Activated T-helper 2 cell treated with anti-CD3 and anti-CD28 coated beads, Interferon-gamma antibody, Interleukin-2, Interleukin-4, amounts not matched to agents 10 μg/mL and 5 μg/mL and 100 μg/mL, durations not matched to agents 14 hours and 24 hours and 36 hours (primary cell): ENCODE results near the gene C2orf49. TPM values are rescaled to one million over a fixed set of nuclear protein-coding genes. Genes with fewer than 3 reads are reported as not detected.
A peak's percentile ranks its signal among the peaks of the same experiment; 100 is the strongest.

ENCODE experiments used
- DNase-seq: peaks from one replicate; pipeline ENCODE4 v3.0.0; 2021; ENCODE audit warnings: low spot score
- H3K27ac Mint-ChIP-seq: one replicate; pipeline ENCODE4 v1.8.0; 2021; ENCODE audit warnings: mixed read lengths
- H3K27me3 Mint-ChIP-seq: one replicate; pipeline ENCODE4 v1.8.0; 2021; ENCODE audit warnings: low read depth, mixed read lengths
- H3K36me3 Mint-ChIP-seq: one replicate; pipeline ENCODE4 v1.8.0; 2021; ENCODE audit warnings: low read depth, mixed read lengths
- H3K4me1 Mint-ChIP-seq: one replicate; pipeline ENCODE4 v1.8.0; 2021; ENCODE audit warnings: low read depth, mixed read lengths
- H3K4me3 Mint-ChIP-seq: one replicate; pipeline ENCODE4 v1.8.0; 2021; ENCODE audit warnings: low read depth, mild to moderate bottlenecking, moderate library complexity, mixed read lengths
- H3K9me3 Mint-ChIP-seq: one replicate; pipeline ENCODE4 v1.8.0; 2021; ENCODE audit warnings: mixed read lengths
- intact Hi-C: fragments of 100-400 bp; cut with micrococcal nuclease; formaldehyde crosslinking; loops from one replicate; pipeline ENCODE4 v1.15.1; 2023
- total RNA-seq: library from RNA; stranded (reverse); gene quantifications from 2 replicates; pipeline ENCODE4 v1.2.3, GENCODE V29; 2022

Gene C2orf49
- total RNA-seq: 18.6 and 19.0 TPM in 2 replicates

GRCh38 chr2:105337122-105338019 is at the start of gene C2orf49:
TSS of gene C2orf49 (plus strand) at chr2:105337540. CDS start at chr2:105337588, 48 bp downstream.
- Mint-ChIP-seq H3K36me3 (peaks cover 36% of the 10 kb centered on the region), H3K27me3 (no peaks in the 10 kb centered on the region), H3K4me3 (peak within 1 kb of the TSS; percentile 99), H3K27ac (peak within 1 kb of the TSS; percentile 100), H3K4me1 (peaks cover 29% of the 10 kb centered on the region), H3K9me3 (no peaks in the 10 kb centered on the region)
- DNase-seq: peak; percentile 86
- intact Hi-C loops: loop anchor here (2.0 to 10.0 kb wide), 2 partner anchors 61 to 457 kb away; partner anchors contain the start of gene FHL2

- no peak for DNase-seq
- no peaks in the 10 kb centered on the region for H3K9me3 Mint-ChIP-seq
- intact Hi-C loops: no loop called here
Measured at GRCh38 chr2:105287692-105288091, 49.6 kb upstream of the C2orf49 start.

GRCh38 chr2:105288133-105288532 is 49.2 kb upstream of the C2orf49 start:
- no peak overlapping the region for H3K27ac Mint-ChIP-seq
- H3K4me1 Mint-ChIP-seq: peaks cover 2% of the 10 kb centered on the region
- DNase-seq: no peak
- H3K9me3 Mint-ChIP-seq: no peaks in the 10 kb centered on the region
- H3K4me3 Mint-ChIP-seq: no peak overlapping the region
- no peaks in the 10 kb centered on the region for H3K27me3 Mint-ChIP-seq
- intact Hi-C loops: no loop called here
- peaks cover 38% of the 10 kb centered on the region for H3K36me3 Mint-ChIP-seq

More at GRCh38 chr2:105287692-105288091, 49.6 kb upstream of the C2orf49 start:
- H3K27ac Mint-ChIP-seq: peak overlapping the region; percentile 3
- H3K4me1 Mint-ChIP-seq: peaks cover 2% of the 10 kb centered on the region
- H3K4me3 Mint-ChIP-seq: no peak overlapping the region
- no peaks in the 10 kb centered on the region for H3K27me3 Mint-ChIP-seq
- peaks cover 36% of the 10 kb centered on the region for H3K36me3 Mint-ChIP-seq

- Mint-ChIP-seq H3K9me3 (no peaks in the 10 kb centered on the region), H3K27ac (no peak overlapping the region), H3K4me1 (peaks cover 5% of the 10 kb centered on the region), H3K36me3 (peaks cover 50% of the 10 kb centered on the region), H3K27me3 (no peaks in the 10 kb centered on the region), H3K4me3 (no peak overlapping the region)
- DNase-seq: no peak
- intact Hi-C loops: no loop called here
Measured at GRCh38 chr2:105290981-105291660, 46.2 kb upstream of the C2orf49 start.

- H3K9me3 Mint-ChIP-seq: no peaks in the 10 kb centered on the region
- H3K27me3 Mint-ChIP-seq: no peaks in the 10 kb centered on the region
- peaks cover 5% of the 10 kb centered on the region for H3K4me1 Mint-ChIP-seq
- DNase-seq: no peak
- H3K27ac Mint-ChIP-seq: no peak overlapping the region
- peaks cover 55% of the 10 kb centered on the region for H3K36me3 Mint-ChIP-seq
- no peak overlapping the region for H3K4me3 Mint-ChIP-seq
- intact Hi-C loops: no loop called here
Measured at GRCh38 chr2:105291981-105292380, 45.4 kb upstream of the C2orf49 start.

- H3K4me3 Mint-ChIP-seq: no peak overlapping the region
- no peak overlapping the region for H3K27ac Mint-ChIP-seq
- H3K9me3 Mint-ChIP-seq: no peaks in the 10 kb centered on the region
- intact Hi-C loops: no loop called here
- no peaks in the 10 kb centered on the region for H3K27me3 Mint-ChIP-seq
- DNase-seq: no peak
- peaks cover 2% of the 10 kb centered on the region for H3K4me1 Mint-ChIP-seq
- H3K36me3 Mint-ChIP-seq: peaks cover 64% of the 10 kb centered on the region
Measured at GRCh38 chr2:105294046-105294445, 43.3 kb upstream of the C2orf49 start.

GRCh38 chr2:105294844-105295481 is 42.4 kb upstream of the C2orf49 start:
- H3K27me3 Mint-ChIP-seq: no peaks in the 10 kb centered on the region
- DNase-seq: no peak
- no peak overlapping the region for H3K4me3 Mint-ChIP-seq
- peaks cover 64% of the 10 kb centered on the region for H3K36me3 Mint-ChIP-seq
- H3K9me3 Mint-ChIP-seq: no peaks in the 10 kb centered on the region
- no peak overlapping the region for H3K27ac Mint-ChIP-seq
- peaks cover 2% of the 10 kb centered on the region for H3K4me1 Mint-ChIP-seq
- intact Hi-C loops: no loop called here

- intact Hi-C loops: no loop called here
- Mint-ChIP-seq H3K4me1 (peaks cover 2% of the 10 kb centered on the region), H3K4me3 (no peak overlapping the region), H3K27ac (no peak overlapping the region), H3K27me3 (no peaks in the 10 kb centered on the region), H3K36me3 (peaks cover 57% of the 10 kb centered on the region), H3K9me3 (no peaks in the 10 kb centered on the region)
- no peak for DNase-seq
Measured at GRCh38 chr2:105296017-105296611, 41.2 kb upstream of the C2orf49 start.

- H3K27ac Mint-ChIP-seq: no peak overlapping the region
- H3K36me3 Mint-ChIP-seq: peaks cover 50% of the 10 kb centered on the region
- no peak for DNase-seq
- H3K27me3 Mint-ChIP-seq: no peaks in the 10 kb centered on the region
- H3K9me3 Mint-ChIP-seq: no peaks in the 10 kb centered on the region
- peaks cover 9% of the 10 kb centered on the region for H3K4me1 Mint-ChIP-seq
- H3K4me3 Mint-ChIP-seq: no peak overlapping the region
- intact Hi-C loops: no loop called here
Measured at GRCh38 chr2:105297216-105297615, 40.1 kb upstream of the C2orf49 start.

GRCh38 chr2:105298017-105298416 is 39.3 kb upstream of the C2orf49 start:
- Mint-ChIP-seq H3K27me3 (no peaks in the 10 kb centered on the region), H3K36me3 (peaks cover 49% of the 10 kb centered on the region), H3K4me1 (peaks cover 16% of the 10 kb centered on the region), H3K4me3 (no peak overlapping the region), H3K9me3 (no peaks in the 10 kb centered on the region), H3K27ac (no peak overlapping the region)
- DNase-seq: no peak
- intact Hi-C loops: no loop called here

GRCh38 chr2:105299290-105299689 is 38.0 kb upstream of the C2orf49 start:
- Mint-ChIP-seq H3K36me3 (peaks cover 45% of the 10 kb centered on the region), H3K27me3 (no peaks in the 10 kb centered on the region), H3K4me3 (no peak overlapping the region), H3K9me3 (no peaks in the 10 kb centered on the region), H3K4me1 (peaks cover 16% of the 10 kb centered on the region), H3K27ac (no peak overlapping the region)
- intact Hi-C loops: no loop called here
- no peak for DNase-seq

- intact Hi-C loops: no loop called here
- Mint-ChIP-seq H3K36me3 (peaks cover 35% of the 10 kb centered on the region), H3K4me3 (no peak overlapping the region), H3K27me3 (no peaks in the 10 kb centered on the region), H3K9me3 (no peaks in the 10 kb centered on the region), H3K27ac (no peak overlapping the region), H3K4me1 (peaks cover 13% of the 10 kb centered on the region)
- no peak for DNase-seq
Measured at GRCh38 chr2:105301646-105302045, 35.7 kb upstream of the C2orf49 start.
